HG02885 (cell line): Measurements from ENCODE around the gene GPBP1.
"Not testable (repeated sequence)": the region's sequence is repeated elsewhere in the genome, so short reads cannot be mapped to it uniquely, and the experiment has no call there.

Experiments
- ATAC-seq: cut with Tn5 transposase; IDR thresholded peaks from one replicate; pipeline ENCODE4 v1.9.1; 2021; ENCODE audit warnings: mild to moderate bottlenecking; ENCODE audit not compliant: unreplicated experiment, poor library complexity

Gene GPBP1, protein sequence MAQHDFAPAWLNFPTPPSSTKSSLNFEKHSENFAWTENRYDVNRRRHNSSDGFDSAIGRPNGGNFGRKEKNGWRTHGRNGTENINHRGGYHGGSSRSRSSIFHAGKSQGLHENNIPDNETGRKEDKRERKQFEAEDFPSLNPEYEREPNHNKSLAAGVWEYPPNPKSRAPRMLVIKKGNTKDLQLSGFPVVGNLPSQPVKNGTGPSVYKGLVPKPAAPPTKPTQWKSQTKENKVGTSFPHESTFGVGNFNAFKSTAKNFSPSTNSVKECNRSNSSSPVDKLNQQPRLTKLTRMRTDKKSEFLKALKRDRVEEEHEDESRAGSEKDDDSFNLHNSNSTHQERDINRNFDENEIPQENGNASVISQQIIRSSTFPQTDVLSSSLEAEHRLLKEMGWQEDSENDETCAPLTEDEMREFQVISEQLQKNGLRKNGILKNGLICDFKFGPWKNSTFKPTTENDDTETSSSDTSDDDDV

DNA sequence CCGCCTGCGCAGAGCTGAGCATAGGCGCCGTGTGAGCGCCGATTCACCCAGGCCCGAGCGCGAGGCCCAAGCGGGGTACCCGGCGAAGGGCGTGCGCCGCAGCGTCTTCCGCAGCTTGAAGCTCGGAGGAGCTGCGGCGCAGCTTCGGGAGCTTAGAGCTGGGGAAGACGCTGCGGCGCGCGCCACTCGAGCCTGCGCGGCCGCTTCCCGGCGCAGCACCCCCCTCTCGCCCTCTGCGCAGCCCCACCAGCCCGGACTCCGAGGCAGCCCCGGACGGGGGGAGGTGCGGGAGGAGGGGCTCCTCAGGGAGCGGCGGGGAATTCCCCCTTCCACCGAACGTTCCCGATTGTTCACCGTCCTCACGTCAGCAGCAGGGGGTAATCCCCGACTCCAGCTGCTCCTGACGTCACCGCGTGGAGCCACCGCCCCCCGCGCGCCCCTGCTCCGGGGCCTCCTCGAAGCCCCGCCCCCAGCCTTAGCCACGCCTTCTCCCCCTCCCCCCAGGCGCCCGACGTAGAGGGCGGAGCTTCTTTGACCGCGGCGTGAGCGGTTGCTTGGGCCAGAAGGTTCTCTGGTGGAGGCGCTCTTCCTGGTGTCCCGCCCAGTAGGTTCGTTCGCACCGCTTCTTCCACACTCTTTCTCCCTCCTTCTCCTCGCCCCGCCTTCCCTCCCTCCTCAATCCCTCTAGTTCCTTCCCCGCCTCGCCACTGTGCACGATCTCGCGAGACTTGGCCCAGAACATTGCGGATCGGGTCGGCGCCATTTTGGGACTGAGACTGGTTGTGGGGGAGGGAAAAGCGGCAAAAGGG, at the start of gene GPBP1:
TSS of gene GPBP1 (plus strand) at position 741 of the 809 bp plus-strand sequence. CDS start 40,072 bp downstream, outside the sequence.
- ATAC-seq: peak; percentile 69

DNA sequence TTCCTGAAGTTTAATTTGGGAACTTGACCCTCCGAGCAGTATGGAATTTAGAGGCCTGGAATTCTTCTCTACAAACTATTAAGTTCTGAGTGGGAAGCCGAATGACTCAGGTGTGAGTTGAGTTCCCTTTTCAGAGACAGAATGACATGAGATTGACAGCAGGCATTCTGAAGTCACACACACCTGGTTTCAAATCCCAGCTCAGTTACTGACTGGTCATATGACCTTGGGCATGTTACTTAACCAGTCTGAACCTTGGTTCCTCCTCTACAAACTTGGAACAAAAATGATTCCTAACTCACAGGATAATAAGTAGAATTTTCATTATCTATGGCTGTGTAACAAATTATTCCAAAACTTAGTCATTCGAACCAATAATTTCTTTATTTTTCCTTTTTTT, 45.5 kb upstream of the GPBP1 start:
- ATAC-seq: no peak

DNA sequence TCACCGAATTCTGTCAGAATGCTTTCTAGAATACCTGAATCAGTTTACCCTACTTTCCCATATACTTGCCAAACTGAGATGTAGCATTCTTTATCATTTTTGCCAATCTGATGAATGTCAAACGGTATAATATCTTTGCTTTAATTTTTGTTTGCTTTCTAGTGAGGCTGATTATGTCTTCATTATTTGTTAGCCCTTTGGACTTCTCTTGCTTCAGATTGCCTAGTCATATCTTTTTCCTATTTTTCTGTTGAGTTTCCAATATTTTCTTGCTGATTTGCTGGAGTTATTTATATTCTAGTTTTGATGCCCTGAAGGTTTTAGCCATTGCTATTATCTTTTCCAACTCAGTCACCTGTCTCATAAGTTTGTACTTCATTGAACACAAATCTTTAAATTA, 40.3 kb upstream of the GPBP1 start:
- no peak for ATAC-seq

DNA sequence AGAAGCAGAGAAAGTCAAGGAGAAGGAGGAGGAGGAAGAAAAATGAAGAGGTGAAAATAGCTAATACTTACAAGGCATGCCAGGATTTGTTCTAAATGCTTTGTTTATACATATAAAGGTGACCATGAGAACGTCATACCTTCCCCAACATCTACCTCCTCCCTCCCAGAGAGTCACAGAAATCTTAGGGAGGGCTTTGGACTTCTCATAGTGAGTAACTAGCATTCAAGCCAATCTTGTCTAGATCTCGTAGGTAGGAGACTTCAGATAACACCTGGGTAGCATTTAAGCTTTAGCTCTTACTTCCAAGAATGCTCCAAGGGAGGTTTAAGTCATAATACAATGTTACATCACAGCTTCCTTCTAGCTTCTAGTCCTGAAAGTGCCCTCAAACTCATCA, 36.5 kb upstream of the GPBP1 start:
- ATAC-seq: no peak

DNA sequence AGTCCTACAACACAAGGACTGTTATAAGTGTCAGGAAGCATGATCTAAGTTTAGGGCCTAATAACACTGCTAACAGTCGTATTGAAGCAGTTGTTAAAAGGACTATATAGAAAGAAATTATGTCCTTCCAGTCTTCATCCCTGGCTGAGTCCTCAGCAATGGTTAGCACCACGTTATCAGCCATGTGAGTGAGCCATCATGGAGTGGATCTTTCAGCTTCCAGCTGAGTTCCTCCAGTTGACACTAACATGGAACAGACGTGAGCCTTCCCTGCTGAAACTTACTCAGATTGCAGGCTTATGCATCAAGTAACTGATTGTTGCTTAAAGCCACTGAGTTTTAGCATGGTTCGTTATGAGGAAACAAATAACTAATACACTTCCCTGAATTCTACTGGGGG, 21.5 kb upstream of the GPBP1 start:
- ATAC-seq: no peak

DNA sequence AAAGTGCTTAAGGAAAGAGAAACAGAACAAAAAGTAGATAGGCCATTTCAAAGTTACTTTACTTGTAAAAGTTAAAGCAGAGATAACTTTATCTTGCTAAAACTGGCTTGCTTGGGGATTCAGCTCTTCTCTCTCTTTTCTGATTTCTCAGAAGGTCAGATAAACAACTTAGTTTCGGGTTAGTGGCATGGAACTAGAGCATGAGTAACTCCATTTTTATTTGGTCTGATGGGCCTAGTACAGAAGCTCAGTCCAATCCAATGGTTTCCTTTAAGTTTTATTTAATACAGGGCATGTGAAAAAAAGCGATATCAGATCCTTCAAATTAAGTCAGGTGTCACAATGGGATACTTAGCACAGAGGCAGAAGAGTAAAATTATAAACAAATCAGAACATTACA, 18.8 kb upstream of the GPBP1 start:
- ATAC-seq: no peak

DNA sequence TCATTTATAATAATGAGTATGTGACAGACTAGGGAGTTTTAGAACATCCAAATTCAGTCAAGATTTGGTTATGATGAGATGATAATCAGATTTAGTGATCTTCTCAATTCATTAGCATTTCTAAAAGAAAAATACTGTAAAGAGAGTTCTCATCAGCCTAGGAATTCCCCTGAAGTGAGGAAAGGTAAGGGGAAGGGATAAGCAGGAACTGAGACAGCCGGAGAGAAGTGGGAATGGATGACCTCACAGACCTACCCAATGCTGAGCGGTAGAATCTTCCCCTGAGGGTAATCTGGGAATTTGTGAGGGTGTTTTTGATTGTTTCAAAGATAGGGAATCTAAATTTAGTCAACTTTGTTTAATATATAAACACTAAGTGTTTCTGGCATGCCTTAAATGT, 16.7 kb upstream of the GPBP1 start:
- ATAC-seq: no peak

DNA sequence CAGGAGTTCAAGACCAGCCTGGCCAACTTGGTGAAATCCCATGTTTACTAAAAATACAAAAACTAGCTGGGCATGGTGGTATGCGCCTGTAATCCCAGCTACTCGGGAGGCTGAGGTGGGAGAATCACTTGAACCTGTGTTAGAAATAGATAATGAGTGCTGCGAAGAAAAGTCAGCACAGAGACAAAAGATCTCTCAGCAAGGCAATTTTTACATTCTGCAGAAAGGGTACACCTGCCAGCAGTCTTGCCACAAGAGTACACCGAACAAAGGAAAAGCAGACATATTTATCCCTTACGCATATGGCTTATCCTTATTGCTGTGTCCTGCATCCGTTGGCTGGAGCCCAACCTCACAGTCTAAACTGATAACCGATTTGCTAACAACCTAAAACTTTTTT, 16.2 kb upstream of the GPBP1 start:
- ATAC-seq: no peak

DNA sequence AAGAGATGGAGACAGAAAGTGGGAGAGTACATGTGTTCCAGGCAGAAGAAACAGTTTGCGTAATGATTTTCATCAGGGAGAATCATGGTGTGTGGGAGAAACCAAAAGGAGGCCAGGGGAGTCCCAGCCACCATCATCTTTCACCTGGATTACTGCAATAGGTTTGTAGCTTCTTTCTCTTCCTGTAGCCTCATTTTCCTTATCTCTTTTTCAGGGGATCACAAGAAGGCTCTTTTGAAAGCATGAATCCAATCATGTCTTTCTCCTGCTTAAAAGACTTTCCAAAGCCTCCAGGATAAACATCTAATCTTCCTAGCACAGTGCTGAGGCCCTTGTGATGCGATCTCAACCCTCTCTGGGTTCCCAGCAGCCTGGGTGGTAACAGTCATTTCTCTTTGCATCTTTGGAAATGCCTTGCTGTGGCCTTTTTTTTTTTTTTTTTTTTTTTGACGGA, 10.3 kb upstream of the GPBP1 start:
- ATAC-seq: no peak

DNA sequence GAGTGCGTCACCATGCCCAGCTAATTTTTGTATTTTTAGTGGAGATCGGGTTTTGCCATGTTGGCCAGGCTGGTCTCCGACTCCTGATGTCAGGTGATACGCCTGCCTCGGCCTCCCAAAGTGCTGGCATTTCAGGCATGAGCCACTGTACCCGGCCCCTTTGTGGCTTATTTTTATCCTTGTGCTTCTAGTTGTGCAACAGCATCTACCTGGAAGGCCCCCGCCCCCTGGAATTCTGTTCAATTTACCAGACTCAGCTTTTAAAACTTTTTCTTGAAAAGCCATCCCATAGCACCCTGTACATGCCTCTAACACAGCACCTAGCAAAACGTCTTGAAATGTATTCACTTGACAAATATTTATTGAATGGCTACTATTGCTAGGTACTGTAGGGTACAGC, 9.7 kb upstream of the GPBP1 start:
- ATAC-seq: no peak

DNA sequence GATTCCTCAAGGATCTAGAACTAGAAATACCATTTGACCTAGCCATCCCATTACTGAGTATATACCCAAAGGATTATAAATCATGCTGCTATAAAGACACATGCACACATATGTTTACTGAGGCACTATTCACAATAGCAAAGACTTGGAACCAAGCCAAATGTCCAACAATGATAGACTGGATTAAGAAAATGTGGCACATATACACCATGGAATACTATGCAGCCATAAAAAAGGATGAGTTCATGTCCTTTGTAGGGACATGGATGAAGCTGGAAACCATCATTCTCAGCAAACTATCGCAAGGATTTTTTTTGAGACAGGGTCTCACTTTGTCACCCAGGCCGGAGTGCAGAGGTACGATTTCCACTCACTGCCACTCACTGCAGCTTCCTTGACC, 8.7 kb upstream of the GPBP1 start:
- not testable (repeated sequence) for ATAC-seq

DNA sequence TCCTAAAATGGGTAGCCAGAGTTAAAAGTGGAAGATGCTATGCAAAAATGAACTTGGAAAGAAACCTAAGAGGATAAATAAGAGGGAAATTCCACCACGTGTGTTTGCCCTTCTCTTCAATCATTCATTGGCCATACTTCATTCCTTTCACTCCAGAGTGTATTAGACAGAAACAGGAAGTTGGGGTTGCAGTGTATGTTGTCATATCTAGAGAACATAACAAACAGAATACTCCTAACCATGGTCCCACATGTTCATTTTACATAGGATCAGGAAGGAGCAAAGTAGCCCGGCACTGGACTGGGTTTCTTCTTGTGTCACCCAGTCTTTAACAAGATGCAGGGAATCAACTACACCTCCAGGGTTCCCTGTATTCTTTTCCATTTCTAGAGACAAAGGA, 7.6 kb upstream of the GPBP1 start:
- ATAC-seq: peak; percentile 65

DNA sequence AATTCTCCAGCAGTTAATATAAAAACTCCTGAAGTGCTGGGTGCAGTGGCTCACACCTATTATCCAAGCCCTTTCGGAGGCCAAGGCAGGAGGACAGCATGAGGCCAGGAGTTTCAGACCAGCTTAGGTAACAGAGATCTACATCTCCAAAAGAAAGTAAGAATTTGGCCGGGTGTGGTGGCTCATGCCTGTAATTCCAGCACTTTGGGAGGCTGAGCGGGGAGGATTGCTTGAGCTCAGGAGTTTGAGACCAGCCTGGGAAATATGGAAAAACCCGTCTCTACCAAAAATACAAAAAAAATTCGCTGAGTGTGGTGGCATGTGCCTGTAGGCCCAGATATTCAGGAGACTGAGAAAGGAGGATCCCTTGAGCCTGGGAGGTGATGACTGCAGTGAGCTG, 6.7 kb upstream of the GPBP1 start:
- ATAC-seq: no peak

DNA sequence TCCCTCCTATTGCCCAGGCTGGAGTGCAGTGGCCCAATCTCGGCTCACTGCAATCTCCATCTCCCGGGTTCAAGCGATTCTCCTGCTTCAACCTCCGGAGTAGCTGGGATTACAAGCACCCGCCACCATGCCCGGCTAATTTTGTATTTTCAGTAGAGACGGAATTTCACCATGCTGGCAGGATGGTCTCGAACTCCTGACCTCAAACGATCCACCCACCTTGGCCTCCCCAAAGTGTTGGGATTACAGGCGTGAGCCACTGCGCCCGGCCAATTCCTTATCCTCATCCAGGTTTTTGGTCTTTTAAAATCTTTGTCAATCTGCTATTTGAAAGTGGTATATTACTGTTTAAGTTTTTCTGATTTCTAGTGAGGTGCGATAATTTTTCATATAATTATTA, 3.7 kb upstream of the GPBP1 start:
- ATAC-seq: not testable (repeated sequence)

DNA sequence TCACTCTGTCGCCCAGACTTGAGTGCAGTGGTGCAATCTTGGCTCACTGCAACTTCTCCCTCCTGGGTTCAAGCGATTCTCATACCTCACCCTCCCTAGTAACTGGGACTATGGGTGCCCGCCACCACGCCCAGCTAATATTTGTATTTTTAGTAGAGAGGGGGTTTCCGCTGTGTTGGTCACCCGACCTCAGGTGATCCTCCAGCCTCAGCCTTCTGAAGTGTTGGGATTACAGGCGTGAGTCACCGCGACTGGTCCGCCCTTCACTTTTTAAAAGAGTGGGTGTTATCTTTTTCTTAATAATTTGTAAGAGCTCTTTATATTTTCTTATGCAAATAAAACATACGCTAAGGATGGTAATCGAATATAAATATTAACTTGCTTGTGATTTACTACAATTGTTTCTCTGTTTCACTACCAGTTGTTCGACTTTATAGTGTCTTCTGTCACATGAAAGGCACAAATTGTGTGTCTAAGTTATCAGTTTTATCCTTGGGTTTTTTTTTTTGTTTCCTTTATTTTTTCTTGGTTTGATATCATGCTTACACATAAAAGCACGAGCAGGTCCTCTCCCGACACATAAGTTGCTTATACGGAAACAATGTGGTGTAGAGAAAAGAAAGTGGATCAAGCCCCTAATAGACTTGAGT, 1.9 kb upstream of the GPBP1 start:
- no peak for ATAC-seq

DNA sequence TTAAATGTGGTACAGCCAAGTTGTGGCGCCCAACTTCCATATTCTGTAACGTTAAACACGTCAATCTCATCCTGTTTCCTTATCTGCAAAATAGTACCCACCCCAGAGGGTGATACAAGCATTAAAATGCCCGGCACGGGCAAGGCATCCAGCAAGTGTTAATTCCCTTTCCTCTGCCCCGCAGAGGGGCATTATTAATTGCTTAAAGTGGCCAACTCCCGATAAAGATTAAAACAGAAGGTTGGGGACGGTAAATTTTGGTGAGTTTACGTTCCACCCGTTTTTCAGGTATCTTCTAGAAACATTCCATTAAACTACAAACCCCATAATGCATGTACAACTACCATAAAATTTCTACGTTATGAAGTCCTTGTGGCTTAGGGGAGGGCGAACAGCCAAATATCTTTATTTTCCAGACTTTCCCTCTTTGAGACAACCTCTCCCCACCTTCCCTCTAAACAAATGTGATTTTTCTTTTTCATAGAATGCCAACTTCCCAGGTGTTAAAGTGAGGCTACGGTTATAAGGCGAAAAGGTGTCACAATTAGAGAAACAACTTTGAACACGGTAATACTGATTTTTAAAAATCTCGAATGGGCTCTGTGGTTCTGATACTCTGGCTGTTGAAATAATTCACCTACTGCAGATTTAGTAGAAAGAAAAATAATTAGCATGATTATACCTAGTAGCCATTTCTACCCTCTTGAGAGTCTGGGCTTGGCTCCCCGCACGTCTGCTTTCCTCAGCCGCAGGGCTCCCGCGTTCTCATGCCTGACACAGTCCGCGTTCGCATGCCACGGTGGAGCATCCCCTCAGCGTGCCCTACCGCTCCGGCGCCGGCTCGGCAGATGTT, 1.2 kb upstream of the GPBP1 start:
- ATAC-seq: no peak

DNA sequence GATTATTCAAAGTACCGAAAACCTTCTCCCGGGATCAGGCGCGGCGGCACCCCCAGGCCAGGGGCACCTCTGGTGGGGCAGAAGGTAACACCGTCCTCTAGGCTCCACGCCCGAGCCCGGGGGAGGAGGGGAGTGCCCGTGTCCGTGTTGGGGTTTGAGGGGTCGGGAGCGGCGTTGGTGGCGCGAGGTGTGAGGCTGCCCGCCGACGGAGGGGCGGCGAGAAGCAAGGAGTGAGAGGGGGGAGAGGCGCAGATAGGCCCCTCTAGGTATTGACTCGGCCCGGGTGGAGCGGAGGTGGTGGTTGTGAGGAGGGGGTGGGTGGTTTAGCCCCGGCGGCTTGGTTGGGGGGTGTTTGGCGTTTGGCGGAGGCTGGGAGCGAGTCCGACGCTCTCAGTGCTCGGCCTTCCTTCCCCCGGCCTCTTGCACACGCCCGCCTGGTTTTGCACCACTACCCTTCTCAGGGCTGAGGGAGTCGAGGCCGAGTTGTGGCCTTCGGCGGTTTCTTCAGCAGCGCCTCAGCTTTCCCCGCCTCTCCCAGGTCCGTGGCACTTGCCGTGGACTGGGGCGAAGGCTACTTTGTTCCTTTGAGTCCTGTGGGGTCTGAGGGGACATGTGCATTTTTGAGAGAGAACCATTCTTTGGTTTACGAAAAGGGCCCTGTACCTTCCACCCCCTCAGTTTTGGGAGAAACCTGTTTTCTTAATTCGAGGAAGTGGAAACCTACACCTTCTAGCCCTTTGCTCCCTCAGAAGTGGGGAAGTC, 450 bp downstream of the GPBP1 start:
- no peak for ATAC-seq

DNA sequence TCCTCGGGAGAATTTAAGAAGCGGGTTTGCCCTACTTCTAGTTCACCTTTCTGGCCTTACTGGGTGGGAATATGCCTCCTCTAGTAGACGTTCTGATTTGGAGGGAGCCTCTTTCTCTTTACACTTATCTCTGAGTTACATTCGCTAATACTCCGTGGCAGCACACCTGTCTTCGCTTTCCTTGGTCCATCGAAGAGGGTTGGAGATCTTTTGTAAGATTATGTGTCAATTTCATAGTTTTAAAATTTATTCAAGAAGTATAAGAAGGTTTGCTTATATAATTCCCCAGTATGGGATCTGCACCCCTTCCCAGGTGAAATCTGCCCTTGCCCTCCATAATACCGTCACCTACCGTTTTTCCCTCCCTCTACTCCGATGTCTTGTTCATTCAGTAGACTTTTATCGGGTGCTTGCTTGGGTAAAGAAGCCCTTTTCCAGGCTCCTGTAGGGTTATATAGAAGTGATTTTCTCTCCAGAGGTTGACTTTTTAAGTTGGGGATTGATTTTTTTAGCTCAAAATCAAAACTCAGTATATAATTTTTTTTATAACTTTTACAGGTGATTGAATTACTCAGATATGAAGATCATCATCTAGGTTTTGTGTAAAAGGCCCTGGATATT, 1.1 kb downstream of the GPBP1 start:
- ATAC-seq: no peak
